Glomerular visceral epithelial cell (primary cell): ENCODE results near the gene LRRC53.

Experiments used
- DNase-seq: peaks from one replicate; pipeline ENCODE4 v3.0.0-alpha.2; 2016; ENCODE audit errors: extremely low spot score

Gene LRRC53

DNA sequence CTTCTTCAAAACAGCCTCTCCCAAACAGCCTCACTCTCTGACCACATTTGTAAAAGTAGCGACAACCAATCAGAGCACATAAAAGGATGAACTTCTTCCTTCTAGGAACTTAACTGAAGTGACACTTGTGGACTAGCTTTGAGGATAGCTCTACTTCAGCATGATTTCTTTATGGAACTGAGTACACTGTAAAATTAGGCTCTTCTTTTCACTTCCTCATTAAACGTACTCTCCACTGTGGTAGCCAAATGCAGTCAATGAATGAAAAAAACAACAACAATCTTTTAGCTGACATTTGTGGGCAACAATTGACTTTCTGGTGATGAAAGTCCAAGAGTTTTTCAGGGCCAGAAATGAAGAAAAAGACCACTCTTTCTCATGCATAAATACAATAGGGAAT is 9.6 kb downstream of the LRRC53 start:
- DNase-seq, result no peak

- DNase-seq, result peak; percentile 49
Observed at GRCh38 chr1:74502432-74502831, 10.0 kb downstream of the LRRC53 start.

DNA sequence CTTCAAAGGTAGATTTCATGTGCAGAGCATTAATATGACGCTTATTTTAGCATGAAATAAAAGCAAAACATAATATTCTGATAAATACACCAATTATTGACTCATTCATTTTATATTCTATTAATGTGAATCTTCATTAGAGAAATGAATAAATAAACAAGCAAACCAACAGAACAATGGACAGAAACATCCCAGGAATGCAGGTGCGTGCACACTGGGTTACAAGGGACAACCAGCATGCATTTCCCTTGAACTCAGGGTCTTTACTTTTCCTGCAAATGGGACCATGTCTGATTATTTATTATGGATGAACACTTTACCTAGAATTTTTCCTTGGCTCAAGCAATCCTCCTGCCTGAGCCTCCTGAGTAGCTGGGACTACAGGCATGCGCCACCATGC is 13.5 kb downstream of the LRRC53 start:
- no peak for DNase-seq

DNA sequence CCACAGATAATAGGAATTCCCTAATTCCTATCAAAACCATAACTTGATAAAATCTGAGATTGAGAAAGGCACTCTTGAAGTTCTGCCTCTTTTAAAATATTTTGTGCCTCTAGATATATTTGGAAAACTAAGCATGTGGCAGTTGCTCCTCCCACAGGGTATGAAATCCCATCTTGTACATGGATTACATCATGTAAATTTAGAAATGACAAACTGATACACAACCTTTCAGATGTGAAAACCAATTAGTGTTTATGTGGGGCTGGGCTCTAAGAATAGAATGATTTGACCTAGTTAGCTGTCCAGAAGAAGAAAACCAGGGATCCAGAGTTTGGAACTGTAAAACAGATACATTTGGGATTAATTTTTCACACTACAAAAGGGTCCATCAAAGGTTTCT is 15.7 kb downstream of the LRRC53 start:
- no peak for DNase-seq

DNA sequence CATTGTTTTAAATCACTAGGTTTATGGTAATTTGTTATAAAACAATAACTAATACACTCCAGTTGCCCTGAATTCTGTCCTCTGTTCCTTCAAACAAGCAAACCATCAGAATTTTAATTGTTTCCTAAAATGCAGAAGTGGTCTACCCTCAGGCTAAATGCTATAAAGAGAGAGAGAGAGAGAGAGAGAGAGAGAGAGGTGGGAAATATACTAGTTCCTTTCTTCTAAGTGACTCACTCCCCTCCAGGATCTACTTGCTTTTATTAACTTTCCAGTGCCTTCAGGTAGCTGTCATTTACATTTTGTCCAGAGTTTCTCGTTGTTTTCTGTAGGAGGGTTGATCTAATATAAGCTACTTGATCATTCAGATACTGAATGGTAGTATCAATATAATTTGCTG is 26.4 kb downstream of the LRRC53 start:
- no peak for DNase-seq

DNA sequence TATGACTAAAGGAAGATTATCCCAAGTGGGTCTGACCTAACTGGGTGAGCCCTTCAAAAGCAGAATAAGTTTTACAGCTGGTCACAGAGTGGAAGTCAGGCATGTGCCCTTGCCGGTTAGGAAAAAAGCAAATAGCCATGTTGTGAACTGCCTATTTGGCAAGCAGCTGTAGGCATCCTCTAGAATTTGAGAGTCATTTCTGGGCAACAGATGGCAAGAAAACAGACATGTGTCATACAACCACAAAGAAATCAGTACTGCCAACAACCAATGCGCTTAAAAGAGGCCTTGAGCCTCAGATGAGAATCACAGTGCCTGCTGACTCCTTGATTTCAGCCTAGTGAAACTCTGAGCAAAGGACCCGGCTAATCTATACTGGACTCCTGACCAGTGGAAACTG is 26.8 kb downstream of the LRRC53 start:
- no peak for DNase-seq

GRCh38 chr1:74481607-74482006 is 30.8 kb downstream of the LRRC53 start:
- DNase-seq, result no peak

DNA sequence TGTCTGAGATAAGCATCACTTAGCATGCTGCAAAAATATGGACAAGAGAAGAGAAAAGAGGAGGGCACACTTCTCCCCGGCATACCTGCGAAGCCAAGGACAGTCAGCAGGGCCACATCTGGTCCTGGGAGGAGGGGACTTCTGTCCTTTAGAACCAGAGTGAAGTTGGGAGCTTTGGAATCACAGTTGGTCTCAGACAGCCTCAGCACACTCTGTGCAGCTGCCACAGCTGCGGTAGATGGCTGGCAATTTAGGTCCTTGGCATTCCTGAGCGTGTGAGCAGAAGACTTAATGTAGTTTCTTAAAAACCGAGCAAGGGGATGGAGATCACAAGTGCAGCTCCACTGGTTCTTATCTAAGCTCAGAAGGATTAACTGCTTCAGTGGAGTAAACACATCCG is 32.3 kb downstream of the LRRC53 start:
- no peak for DNase-seq

DNA sequence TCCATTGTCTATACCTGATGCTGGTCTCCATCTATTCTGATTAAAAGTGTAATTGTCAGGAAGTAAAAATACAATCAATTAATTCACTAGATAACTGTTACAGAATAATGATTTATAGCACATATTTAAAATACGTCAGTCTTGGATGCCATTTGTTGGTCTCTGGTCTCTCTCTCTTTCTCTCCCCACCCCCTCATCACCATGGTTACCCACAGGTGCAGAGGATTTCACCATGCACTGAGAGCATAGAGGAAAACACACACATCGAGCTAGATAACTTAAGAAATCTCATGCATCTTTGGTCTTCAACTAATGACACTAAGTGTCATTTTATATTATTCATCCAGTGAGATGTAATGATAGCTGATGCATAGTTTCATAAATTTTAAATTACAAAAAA is 33.4 kb downstream of the LRRC53 start:
- DNase-seq, result no peak

GRCh38 chr1:74474585-74474984 is 37.8 kb downstream of the LRRC53 start:
- DNase-seq, result no peak

- DNase-seq, result no peak
Observed at GRCh38 chr1:74471470-74471869, 40.9 kb downstream of the LRRC53 start.

DNA sequence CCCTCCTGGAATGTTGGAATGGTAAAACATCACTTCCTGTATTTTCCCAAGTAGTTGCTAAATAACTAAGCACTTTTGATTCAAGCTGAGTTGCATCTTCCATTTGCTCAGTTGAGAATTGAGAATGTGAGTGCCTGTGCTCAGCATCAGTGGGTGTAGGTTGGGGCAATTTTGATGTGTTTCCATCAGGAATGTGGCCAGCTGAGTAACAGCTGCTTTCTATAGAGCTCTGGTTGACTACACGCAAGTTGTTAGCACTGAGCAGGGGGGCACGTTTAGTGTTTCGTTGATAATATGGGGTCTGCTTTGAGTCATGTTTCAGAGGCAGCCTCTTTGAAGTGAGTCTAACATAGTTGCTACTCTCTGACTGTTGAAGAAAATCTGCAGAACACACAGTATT is 41.5 kb downstream of the LRRC53 start:
- DNase-seq, result no peak

- no peak for DNase-seq
Observed at GRCh38 chr1:74470251-74470650, 42.2 kb downstream of the LRRC53 start.

GRCh38 chr1:74468982-74469603 is 43.3 kb downstream of the LRRC53 start:
- DNase-seq, result peak; percentile 48

- DNase-seq, result no peak
Observed at GRCh38 chr1:74467786-74468377, 44.5 kb downstream of the LRRC53 start.

- DNase-seq, result no peak
Observed at GRCh38 chr1:74465193-74465681, 47.2 kb downstream of the LRRC53 start.

GRCh38 chr1:74464037-74464436 is 48.4 kb downstream of the LRRC53 start:
- DNase-seq, result no peak

GRCh38 chr1:74463333-74463988 is 49.0 kb downstream of the LRRC53 start:
- peak; percentile 36 for DNase-seq

DNA sequence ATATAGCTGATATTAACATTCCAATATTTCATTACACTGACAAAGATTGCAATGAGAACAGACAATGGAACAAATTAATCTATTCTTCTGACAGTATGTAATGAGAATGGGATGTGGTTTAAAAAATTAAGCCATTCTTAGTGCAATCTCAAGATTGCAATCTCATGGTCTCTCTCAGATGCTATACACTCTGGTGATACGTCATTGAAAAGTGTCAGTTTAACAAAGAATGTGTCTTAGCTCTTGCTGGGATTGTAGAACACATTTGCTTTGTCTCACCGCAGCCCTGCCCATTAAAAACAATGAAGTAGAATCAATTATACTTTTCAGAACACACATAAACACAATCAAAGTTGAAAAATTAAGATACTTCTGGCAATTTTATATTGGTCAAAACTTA is 55.2 kb downstream of the LRRC53 start:
- no peak for DNase-seq

GRCh38 chr1:74455390-74455789 is 57.0 kb downstream of the LRRC53 start:
- DNase-seq, result no peak

GRCh38 chr1:74453277-74453676 is 59.1 kb downstream of the LRRC53 start:
- DNase-seq, result no peak

- no peak for DNase-seq
Observed at GRCh38 chr1:74452035-74452434, 60.4 kb downstream of the LRRC53 start.

DNA sequence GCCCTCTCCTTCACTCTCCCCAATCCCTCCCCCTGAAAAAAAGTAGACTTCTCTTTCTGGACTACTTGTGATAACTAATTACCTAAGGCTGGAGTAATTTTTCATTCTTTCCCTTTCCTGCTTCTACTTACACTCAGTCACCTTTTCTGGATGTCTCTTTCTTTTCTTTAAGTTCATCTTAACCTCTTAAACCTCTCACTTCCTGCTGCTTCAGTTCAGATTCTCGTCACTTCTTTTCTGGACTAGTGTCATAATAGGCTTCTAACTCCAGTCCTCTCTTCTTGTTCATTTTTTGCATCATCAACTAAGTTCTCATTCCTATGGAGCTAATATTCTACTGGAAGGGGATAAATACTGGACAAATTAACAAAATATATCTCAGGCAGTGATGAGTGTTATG is 75.4 kb downstream of the LRRC53 start:
- DNase-seq, result no peak
